H9 (cell line): ENCODE measurements around the gene RSPH4A. TPM values are rescaled to one million over a fixed set of nuclear protein-coding genes. Genes with fewer than 3 reads are reported as not detected.

Experiments
- DNase-seq: peaks from one replicate; pipeline ENCODE4 v3.0.0-alpha.2; 2017
- H2AFZ ChIP-seq: one replicate; pipeline ENCODE4 v1.6.1; 2013; ENCODE audit warnings: mild to moderate bottlenecking, low read length, control low read depth, moderate library complexity
- H2AK5ac ChIP-seq: 2 replicates; pipeline ENCODE4 v1.6.1; 2013; ENCODE audit warnings: low read length, control low read depth, mixed read lengths; ENCODE audit not compliant: insufficient read length
- H2BK120ac ChIP-seq: one replicate; pipeline ENCODE4 v1.6.1; 2013; ENCODE audit warnings: low read depth, mild to moderate bottlenecking, low read length, control low read depth, inconsistent platforms; ENCODE audit not compliant: poor library complexity, severe bottlenecking
- H2BK12ac ChIP-seq: 2 replicates; pipeline ENCODE4 v1.6.1; 2013; ENCODE audit warnings: low read length, control low read depth, mixed read lengths, low read depth; ENCODE audit not compliant: insufficient read length
- H2BK15ac ChIP-seq: 2 replicates; pipeline ENCODE4 v1.6.1; 2013; ENCODE audit warnings: low read depth, low read length, control low read depth
- H2BK20ac ChIP-seq: one replicate; pipeline ENCODE4 v1.6.1; 2013; ENCODE audit warnings: low read depth, mild to moderate bottlenecking, low read length, control low read depth, inconsistent platforms; ENCODE audit not compliant: poor library complexity, severe bottlenecking
- H2BK5ac ChIP-seq: 2 replicates; pipeline ENCODE4 v1.6.1; 2013; ENCODE audit warnings: low read length, control low read depth, mixed read lengths; ENCODE audit not compliant: insufficient read length
- H3K14ac ChIP-seq: 2 replicates; pipeline ENCODE4 v1.6.1; 2013; ENCODE audit warnings: low read length, control low read depth; ENCODE audit not compliant: insufficient read depth
- H3K18ac ChIP-seq: 2 replicates; pipeline ENCODE4 v1.6.1; 2013; ENCODE audit warnings: low read depth, mild to moderate bottlenecking, mixed read lengths, low read length, control low read depth; ENCODE audit not compliant: insufficient read length
- H3K23ac ChIP-seq: 2 replicates; pipeline ENCODE4 v1.6.1; 2013; ENCODE audit warnings: low read length, control low read depth, mixed read lengths, low read depth; ENCODE audit not compliant: insufficient read length
- H3K23me2 ChIP-seq: 2 replicates; pipeline ENCODE4 v1.6.1; 2013; ENCODE audit warnings: low read depth, mild to moderate bottlenecking, mixed read lengths, low read length, control low read depth; ENCODE audit not compliant: insufficient read length, poor library complexity, severe bottlenecking
- H3K27ac ChIP-seq: 2 replicates; pipeline ENCODE4 v1.5.1; 2013; ENCODE audit warnings: low read length, control low read depth, mixed read lengths, low read depth; ENCODE audit not compliant: insufficient read length
- H3K27me3 ChIP-seq: 2 replicates; pipeline ENCODE4 v1.6.1; 2013; ENCODE audit warnings: low read length, control low read depth, inconsistent platforms; ENCODE audit not compliant: insufficient read depth
- H3K4ac ChIP-seq: 2 replicates; pipeline ENCODE4 v1.6.1; 2013; ENCODE audit warnings: low read depth, mild to moderate bottlenecking, control low read depth, inconsistent platforms, low read length, moderate library complexity
- H3K4me1 ChIP-seq: 2 replicates; pipeline ENCODE4 v1.6.1; 2013; ENCODE audit warnings: low read length, control low read depth, inconsistent platforms; ENCODE audit not compliant: insufficient read depth
- H3K4me2 ChIP-seq: 2 replicates; pipeline ENCODE4 v1.6.1; 2013; ENCODE audit warnings: low read length, control low read depth, mixed read lengths; ENCODE audit not compliant: insufficient read length, insufficient read depth
- H3K56ac ChIP-seq: 2 replicates; pipeline ENCODE4 v1.6.1; 2013; ENCODE audit warnings: low read depth, mild to moderate bottlenecking, mixed read lengths, low read length, control low read depth; ENCODE audit not compliant: insufficient read length
- H3K79me1 ChIP-seq: 2 replicates; pipeline ENCODE4 v1.6.1; 2013; ENCODE audit warnings: low read depth, mild to moderate bottlenecking, moderate library complexity, low read length, control low read depth, inconsistent platforms; ENCODE audit not compliant: insufficient read depth, poor library complexity, severe bottlenecking
- H3K79me2 ChIP-seq: 2 replicates; pipeline ENCODE4 v1.6.1; 2013; ENCODE audit warnings: low read length, control low read depth, inconsistent platforms; ENCODE audit not compliant: insufficient read depth
- H3K9ac ChIP-seq: 2 replicates; pipeline ENCODE4 v1.6.1; 2013; ENCODE audit warnings: low read length, control low read depth, mixed read lengths; ENCODE audit not compliant: insufficient read length; ENCODE audit errors: extremely low read depth
- H3K9me3 ChIP-seq: one replicate; pipeline ENCODE4 v1.6.1; 2013; ENCODE audit warnings: low read depth, low read length, inconsistent platforms; ENCODE audit not compliant: control insufficient read depth
- H3T11ph ChIP-seq: one replicate; pipeline ENCODE4 v1.6.1; 2013; ENCODE audit warnings: mild to moderate bottlenecking, low read length, control low read depth, inconsistent platforms
- H4K20me1 ChIP-seq: one replicate; pipeline ENCODE4 v1.6.1; 2013; ENCODE audit not compliant: control insufficient read depth, insufficient read length, insufficient read depth
- H4K5ac ChIP-seq: 2 replicates; pipeline ENCODE4 v1.6.1; 2013; ENCODE audit warnings: low read depth, mild to moderate bottlenecking, mixed read lengths, low read length, control low read depth; ENCODE audit not compliant: insufficient read length
- H4K8ac ChIP-seq: replicated peaks from 2 replicates; pipeline ENCODE4 v1.6.1; 2013; ENCODE audit warnings: low read length, control low read depth, mixed read lengths, low read depth; ENCODE audit not compliant: insufficient read length
- H4K91ac ChIP-seq: 2 replicates; pipeline ENCODE4 v1.6.1; 2013; ENCODE audit warnings: low read depth, mild to moderate bottlenecking, moderate library complexity, mixed read lengths, low read length, control low read depth; ENCODE audit not compliant: insufficient read length
- H3K27ac Mint-ChIP-seq, 3 experiments: 2 replicates in 2 of 3; 3 replicates in 1 of 3; pipeline ENCODE4 v1.8.0; 2020 to 2021; ENCODE audit warnings: mixed read lengths in 3 of 3, mild to moderate bottlenecking in 1 of 3, moderate library complexity in 1 of 3
- H3K27me3 Mint-ChIP-seq: 2 replicates; pipeline ENCODE4 v1.8.0; 2021; ENCODE audit warnings: low read depth, mild to moderate bottlenecking, moderate library complexity, mixed read lengths
- H3K36me3 Mint-ChIP-seq, 3 experiments: 2 replicates in 2 of 3; 3 replicates in 1 of 3; pipeline ENCODE4 v1.8.0; 2020 to 2021; ENCODE audit warnings: low read depth in 3 of 3, mixed read lengths in 3 of 3; ENCODE audit not compliant: insufficient read depth in 1 of 3
- H3K4me1 Mint-ChIP-seq, 2 experiments: 2 replicates each; pipeline ENCODE4 v1.8.0; 2020; ENCODE audit warnings: mixed read lengths in 2 of 2
- H3K4me3 Mint-ChIP-seq, 2 experiments: 2 replicates in 1 of 2; 3 replicates in 1 of 2; pipeline ENCODE4 v1.8.0; 2020 to 2021; ENCODE audit warnings: mild to moderate bottlenecking in 2 of 2, mixed read lengths in 2 of 2, moderate library complexity in 1 of 2
- H3K9me3 Mint-ChIP-seq, 2 experiments: 2 replicates in 1 of 2; 3 replicates in 1 of 2; pipeline ENCODE4 v1.8.0; 2020; ENCODE audit warnings: mild to moderate bottlenecking in 2 of 2, mixed read lengths in 2 of 2, moderate library complexity in 1 of 2
- CTCF ChIP-seq: fragments of 200-600 bp; sonication (generic); conservative IDR thresholded peaks from 3 replicates; pipeline ENCODE4 v1.8.0; 2021; ENCODE audit warnings: antibody characterized with exemption, mild to moderate bottlenecking
- WGBS: extraction: QIAGEN DNeasy Blood & Tissue Kit; methylation state at CpG from one replicate; pipeline ENCODE4 v1.1.7; 2013; ENCODE audit warnings: missing lambda C conversion rate, low lambda C conversion rate, mixed read lengths; ENCODE audit not compliant: insufficient read length; ENCODE audit errors: extremely low coverage; 5-methylcytosine and 5-hydroxymethylcytosine counted together
- total RNA-seq: library from RNA; stranded (reverse); gene quantifications from 2 replicates; pipeline ENCODE4 v1.2.1, GENCODE V29; 2021

Gene RSPH4A
- total RNA-seq, 1 experiment from 2014 or later = 0.31 TPM

GRCh38 chr6:116572162-116572561, 44.1 kb upstream of the RSPH4A start:
- H4K91ac ChIP-seq = no peak overlapping the region
- peaks cover 2% of the 10 kb centered on the region; the same call in 1 of the 2 replicates for H3K4me1 ChIP-seq
- H3K27ac ChIP-seq = no peak overlapping the region
- no peaks in the 10 kb centered on the region for H3K9me3 Mint-ChIP-seq
- WGBS = no CpG with 5 or more reads among the region's 7 CpGs
- H3K4me2 ChIP-seq = peak overlapping the region; percentile 97
- no peak overlapping the region for H3K23ac ChIP-seq
- no peak overlapping the region for H2AFZ ChIP-seq
- no peak overlapping the region for H4K5ac ChIP-seq
- H3K4ac ChIP-seq = no peak overlapping the region
- no peaks in the 10 kb centered on the region for H3K9me3 ChIP-seq
- no peak overlapping the region for H2BK120ac ChIP-seq
- H3K36me3 Mint-ChIP-seq = peaks cover 0 to 18% (median 0%) of the 10 kb centered on the region in 3 experiments; a peak in 4 of 7 replicates
- no peak overlapping the region for H3K18ac ChIP-seq
- no peak overlapping the region for H3K14ac ChIP-seq
- H3K27me3 ChIP-seq = no peaks in the 10 kb centered on the region
- peaks cover 5% of the 10 kb centered on the region for H3K23me2 ChIP-seq
- no peak overlapping the region for H3T11ph ChIP-seq
- peaks cover 8% of the 10 kb centered on the region; the same call in 1 of the 2 replicates for H3K79me2 ChIP-seq
- no peak overlapping the region for H2BK12ac ChIP-seq
- DNase-seq = no peak
- H3K4me1 Mint-ChIP-seq = peaks cover 12 to 16% of the 10 kb centered on the region in 2 experiments
- H3K27ac Mint-ChIP-seq = peak overlapping the region; percentile 32 to 97 (median 97); a peak in 4 of 7 replicates
- H4K20me1 ChIP-seq = no peaks in the 10 kb centered on the region
- no peak overlapping the region for H4K8ac ChIP-seq
- no peak overlapping the region for H2BK20ac ChIP-seq
- H2AK5ac ChIP-seq = no peak overlapping the region
- TF ChIP-seq CTCF = no peak
- H3K4me3 Mint-ChIP-seq = peak overlapping the region; percentile 99 to 100
- no peaks in the 10 kb centered on the region for H3K79me1 ChIP-seq
- no peak overlapping the region for H2BK15ac ChIP-seq
- H3K27me3 Mint-ChIP-seq = peaks cover 4% of the 10 kb centered on the region; the same call in 1 of the 2 replicates
- H2BK5ac ChIP-seq = no peak overlapping the region
- peak overlapping the region; percentile 95 for H3K9ac ChIP-seq
- no peak overlapping the region for H3K56ac ChIP-seq
